Mesendoderm (in vitro differentiated cells): ENCODE results near the gene CYFIP2.

Experiments used
- DNase-seq: peaks from one replicate; pipeline ENCODE4 v3.0.0; 2013
- H2AK5ac ChIP-seq: 2 replicates; pipeline ENCODE4 v1.6.1; 2013; ENCODE audit warnings: low read length, inconsistent platforms
- H2BK120ac ChIP-seq: 2 replicates; pipeline ENCODE4 v1.6.1; 2013; ENCODE audit warnings: low read depth, mild to moderate bottlenecking, low read length, moderate library complexity, mixed read lengths
- H2BK15ac ChIP-seq: replicated peaks from 2 replicates; pipeline ENCODE4 v1.6.1; 2013; ENCODE audit warnings: low read depth, mild to moderate bottlenecking, moderate library complexity
- H2BK5ac ChIP-seq: 2 replicates; pipeline ENCODE4 v1.6.1; 2013; ENCODE audit warnings: low read length, inconsistent platforms
- H3K18ac ChIP-seq: 2 replicates; pipeline ENCODE4 v1.6.1; 2013; ENCODE audit warnings: mild to moderate bottlenecking, low read length, mixed read lengths
- H3K23ac ChIP-seq: one replicate; pipeline ENCODE4 v1.6.1; 2013; ENCODE audit warnings: low read length
- H3K27ac ChIP-seq: 2 replicates; pipeline ENCODE4 v1.5.1; 2013; ENCODE audit warnings: low read depth, mild to moderate bottlenecking, inconsistent platforms, low read length, moderate library complexity
- H3K27me3 ChIP-seq: 2 replicates; pipeline ENCODE4 v1.6.1; 2013; ENCODE audit warnings: low read length, control low read depth, mild to moderate bottlenecking, inconsistent platforms; ENCODE audit not compliant: insufficient read depth, poor library complexity
- H3K36me3 ChIP-seq: 2 replicates; pipeline ENCODE4 v1.6.1; 2013; ENCODE audit warnings: low read length, inconsistent platforms; ENCODE audit not compliant: control insufficient read depth, insufficient read depth
- H3K4ac ChIP-seq: one replicate; pipeline ENCODE4 v1.6.1; 2013; ENCODE audit warnings: low read depth, mild to moderate bottlenecking, low read length, moderate library complexity
- H3K4me1 ChIP-seq: 2 replicates; pipeline ENCODE4 v1.6.1; 2013; ENCODE audit warnings: low read depth, low read length, inconsistent platforms; ENCODE audit not compliant: control insufficient read depth
- H3K4me2 ChIP-seq: 2 replicates; pipeline ENCODE4 v1.6.1; 2013; ENCODE audit warnings: low read length
- H3K4me3 ChIP-seq: 2 replicates; pipeline ENCODE4 v1.5.1; 2013; ENCODE audit warnings: mild to moderate bottlenecking, low read length
- H3K56ac ChIP-seq: one replicate; pipeline ENCODE4 v1.6.1; 2013; ENCODE audit warnings: low read length
- H3K79me1 ChIP-seq: 2 replicates; pipeline ENCODE4 v1.6.1; 2013; ENCODE audit warnings: low read length, inconsistent platforms
- H3K79me2 ChIP-seq: 2 replicates; pipeline ENCODE4 v1.6.1; 2013; ENCODE audit warnings: mild to moderate bottlenecking, low read length; ENCODE audit not compliant: control insufficient read depth, insufficient read depth
- H3K9ac ChIP-seq: 2 replicates; pipeline ENCODE4 v1.6.1; 2013; ENCODE audit warnings: low read length, inconsistent platforms
- H4K5ac ChIP-seq: one replicate; pipeline ENCODE4 v1.6.1; 2013; ENCODE audit warnings: low read length
- H4K8ac ChIP-seq: one replicate; pipeline ENCODE4 v1.6.1; 2013; ENCODE audit warnings: low read depth, mild to moderate bottlenecking, control low read depth, low read length, moderate library complexity
- WGBS: extraction: QIAGEN DNeasy Blood & Tissue Kit; methylation state at CpG from one replicate; pipeline ENCODE4 v1.1.7; 2013; ENCODE audit warnings: low lambda C conversion rate, missing lambda C conversion rate; ENCODE audit not compliant: insufficient coverage; ENCODE audit errors: extremely low coverage; 5-methylcytosine and 5-hydroxymethylcytosine counted together

Gene CYFIP2

DNA sequence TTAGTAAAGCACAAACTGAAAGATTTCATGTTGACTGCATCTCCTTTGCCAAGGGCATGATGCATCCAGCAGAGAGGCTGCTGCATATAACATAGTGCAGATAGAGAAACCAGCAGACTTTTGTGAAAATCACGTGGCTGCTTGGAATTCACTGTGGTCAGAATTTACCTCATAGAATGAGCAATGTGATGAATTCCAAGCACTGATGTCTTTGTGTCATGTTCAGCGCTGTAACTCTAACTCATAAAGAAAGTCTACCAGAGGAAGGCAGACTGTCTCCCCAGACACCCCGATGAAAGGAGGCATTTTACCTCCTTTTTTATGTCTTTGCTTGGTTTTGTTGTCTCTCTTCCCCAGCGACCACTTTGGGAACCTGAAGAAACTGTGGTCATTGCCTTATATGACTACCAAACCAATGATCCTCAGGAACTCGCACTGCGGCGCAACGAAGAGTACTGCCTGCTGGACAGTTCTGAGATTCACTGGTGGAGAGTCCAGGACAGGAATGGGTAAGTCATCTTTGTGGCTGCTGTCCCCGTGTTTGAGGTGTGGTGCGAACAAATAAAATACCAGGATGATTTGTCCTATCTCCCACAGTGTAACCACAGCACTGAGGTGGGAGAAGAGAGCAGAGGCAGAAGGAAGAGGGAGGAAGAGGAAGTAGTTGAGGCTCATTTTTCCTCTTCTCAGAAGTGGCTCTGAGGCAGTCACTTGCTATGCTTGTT, 43.3 kb upstream of the CYFIP2 start:
- Histone ChIP-seq H3K27ac (no peak overlapping the region), H3K56ac (no peak overlapping the region), H3K4me1 (no peaks in the 10 kb centered on the region), H3K4ac (no peak overlapping the region), H3K36me3 (no peaks in the 10 kb centered on the region), H3K9ac (no peak overlapping the region), H2BK15ac (no peak overlapping the region), H2BK120ac (no peak overlapping the region), H3K27me3 (no peaks in the 10 kb centered on the region), H3K79me2 (no peaks in the 10 kb centered on the region), H3K23ac (no peak overlapping the region), H3K4me3 (no peak overlapping the region), H3K4me2 (no peak overlapping the region), H4K5ac (no peak overlapping the region), H3K79me1 (no peaks in the 10 kb centered on the region), H2AK5ac (no peak overlapping the region), H4K8ac (no peak overlapping the region), H2BK5ac (no peak overlapping the region), H3K18ac (no peak overlapping the region)
- no peak for DNase-seq
- WGBS: no CpG with 5 or more reads among the region's 10 CpGs

DNA sequence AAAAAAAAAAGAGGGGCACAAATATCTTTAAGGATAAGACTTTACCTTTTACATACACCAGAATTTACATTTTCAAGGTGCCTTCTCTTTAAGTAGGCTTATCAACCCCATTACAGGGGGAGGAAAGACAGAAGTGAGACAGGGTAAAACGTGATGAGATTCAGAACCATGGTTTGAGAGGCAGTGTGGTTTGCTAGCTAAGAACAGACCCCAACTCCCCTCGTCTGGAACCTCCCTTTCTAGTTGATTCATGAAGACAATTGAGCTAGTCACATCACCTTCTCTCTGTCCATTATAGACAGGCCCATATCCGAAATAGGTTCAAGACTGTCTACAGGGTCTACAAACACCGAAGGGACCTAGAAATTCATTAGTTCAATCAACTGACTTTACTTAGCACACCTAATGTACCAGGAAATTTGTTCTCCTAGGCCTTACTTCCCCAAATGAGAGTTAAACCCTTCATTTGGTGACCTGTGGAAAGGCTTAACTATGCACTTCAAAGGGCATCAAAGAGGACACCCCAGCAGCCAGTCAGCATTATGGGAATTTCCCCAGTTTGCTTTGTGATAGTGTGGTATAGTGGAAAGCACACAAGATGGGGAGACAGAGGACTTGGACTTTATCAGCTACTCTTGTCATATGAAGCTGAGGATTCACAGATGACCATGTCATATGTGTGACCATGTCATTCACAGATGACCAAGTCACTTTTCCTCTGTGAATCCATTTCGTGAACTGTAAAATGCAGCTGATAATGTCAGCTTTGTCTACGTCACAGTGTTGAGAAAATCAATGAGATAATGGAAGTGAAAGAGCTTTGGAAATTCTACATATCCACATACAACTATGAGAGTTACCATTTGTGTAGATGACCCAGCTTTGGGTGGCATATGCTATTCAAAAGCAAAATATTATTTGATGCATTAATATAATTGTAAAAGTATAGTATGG, 40.2 kb upstream of the CYFIP2 start:
- no peaks in the 10 kb centered on the region for H3K27me3 ChIP-seq
- no CpG with 5 or more reads among the region's 6 CpGs for whole genome bisulfite sequencing
- no peak overlapping the region for H4K8ac ChIP-seq

DNA sequence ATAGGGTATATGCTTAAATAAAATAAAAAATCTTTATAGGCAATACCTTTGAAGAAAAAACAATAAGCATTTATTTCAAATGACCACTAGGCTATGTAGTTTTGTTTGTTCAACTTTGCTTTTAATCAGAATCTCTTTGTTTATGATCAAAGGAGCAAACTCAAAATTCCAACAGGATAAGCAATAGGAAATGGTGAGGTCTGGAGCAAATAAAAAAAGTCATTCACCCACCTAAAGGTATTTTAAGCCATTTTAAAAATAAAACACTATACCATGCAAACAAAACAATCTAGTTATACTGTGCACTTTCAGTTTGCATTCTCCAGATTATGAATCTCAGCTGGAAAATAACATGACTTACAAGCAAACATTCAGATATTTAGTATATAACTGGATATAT, 35.3 kb upstream of the CYFIP2 start:
- no peaks in the 10 kb centered on the region for H3K79me1 ChIP-seq
- H3K27ac ChIP-seq: no peak overlapping the region
- no peaks in the 10 kb centered on the region for H3K79me2 ChIP-seq
- no peak overlapping the region for H3K9ac ChIP-seq
- H4K8ac ChIP-seq: no peak overlapping the region
- no peak overlapping the region for H3K4ac ChIP-seq
- H3K23ac ChIP-seq: no peak overlapping the region
- no peak overlapping the region for H3K18ac ChIP-seq
- H2BK15ac ChIP-seq: no peak overlapping the region
- H3K4me1 ChIP-seq: no peaks in the 10 kb centered on the region
- no peak overlapping the region for H2AK5ac ChIP-seq
- no peak overlapping the region for H2BK120ac ChIP-seq
- no peaks in the 10 kb centered on the region for H3K27me3 ChIP-seq
- H2BK5ac ChIP-seq: no peak overlapping the region
- no peak for DNase-seq
- H3K36me3 ChIP-seq: no peaks in the 10 kb centered on the region
- no peak overlapping the region for H4K5ac ChIP-seq
- no peak overlapping the region for H3K4me2 ChIP-seq
- no peak overlapping the region for H3K56ac ChIP-seq
- no peak overlapping the region for H3K4me3 ChIP-seq

More for the DNA sequence above, 40.2 kb upstream of the CYFIP2 start:
- Histone ChIP-seq H2BK15ac (no peak overlapping the region), H3K4ac (no peak overlapping the region), H2BK120ac (no peak overlapping the region), H3K79me2 (no peaks in the 10 kb centered on the region), H3K4me1 (no peaks in the 10 kb centered on the region), H2AK5ac (no peak overlapping the region), H2BK5ac (no peak overlapping the region), H3K79me1 (no peaks in the 10 kb centered on the region), H3K27ac (no peak overlapping the region), H3K4me3 (no peak overlapping the region), H4K5ac (no peak overlapping the region), H3K36me3 (no peaks in the 10 kb centered on the region), H3K4me2 (no peak overlapping the region), H3K56ac (no peak overlapping the region), H3K18ac (no peak overlapping the region), H3K9ac (no peak overlapping the region), H3K23ac (no peak overlapping the region)
- DNase-seq: no peak

DNA sequence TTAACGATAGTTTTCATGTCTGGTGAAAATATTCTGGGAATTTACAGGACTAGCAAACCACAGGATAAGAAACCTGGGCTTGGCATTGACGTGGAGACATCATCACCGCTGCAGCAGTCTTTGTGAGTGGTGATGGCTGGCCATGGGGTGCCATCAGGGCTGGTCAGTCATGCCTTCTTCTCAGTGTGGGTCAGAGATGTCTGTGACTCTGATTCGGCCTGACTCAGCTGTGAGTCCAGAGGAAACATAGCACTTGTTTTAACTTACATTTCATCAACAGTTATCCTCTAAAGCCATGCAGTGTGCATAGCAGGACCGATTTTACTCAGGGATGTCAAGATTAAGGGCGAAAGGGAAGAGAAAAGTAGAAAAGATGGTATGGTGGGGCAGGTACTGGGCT, 33.2 kb upstream of the CYFIP2 start:
- Histone ChIP-seq H3K4ac (no peak overlapping the region), H3K27ac (no peak overlapping the region), H2BK15ac (no peak overlapping the region), H3K4me1 (no peaks in the 10 kb centered on the region), H2AK5ac (no peak overlapping the region), H3K9ac (no peak overlapping the region), H3K79me2 (no peaks in the 10 kb centered on the region), H3K79me1 (no peaks in the 10 kb centered on the region), H4K5ac (no peak overlapping the region), H4K8ac (no peak overlapping the region), H3K4me3 (no peak overlapping the region), H3K4me2 (no peak overlapping the region), H2BK5ac (no peak overlapping the region), H3K27me3 (no peaks in the 10 kb centered on the region), H3K23ac (no peak overlapping the region), H3K18ac (no peak overlapping the region), H3K56ac (no peak overlapping the region), H3K36me3 (no peaks in the 10 kb centered on the region), H2BK120ac (no peak overlapping the region)
- no CpG with 5 or more reads among the region's 6 CpGs for WGBS
- DNase-seq: no peak

DNA sequence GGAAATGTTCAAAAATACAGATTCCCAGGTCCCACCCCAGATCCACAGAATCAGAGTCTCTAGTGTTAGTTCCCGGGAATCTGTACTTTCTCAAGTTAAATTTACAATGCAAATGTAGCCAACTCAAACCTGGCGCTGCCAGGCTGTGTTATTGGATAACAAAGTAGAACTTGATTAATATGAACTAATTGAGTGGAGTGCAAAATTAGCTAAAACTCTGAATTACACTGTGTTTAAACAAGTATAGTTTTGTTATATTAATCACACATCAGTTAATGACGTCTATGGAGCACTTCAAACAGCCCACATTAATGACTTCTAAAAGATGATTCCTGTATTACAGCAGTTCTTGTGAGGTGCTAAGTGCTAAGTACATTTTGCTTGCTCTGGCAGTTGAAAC, 32.4 kb upstream of the CYFIP2 start:
- H3K23ac ChIP-seq: no peak overlapping the region
- DNase-seq: no peak
- WGBS: no CpG with 5 or more reads among the region's 3 CpGs

More for the DNA sequence above, 32.4 kb upstream of the CYFIP2 start:
- Histone ChIP-seq H3K27ac (no peak overlapping the region), H3K36me3 (no peaks in the 10 kb centered on the region), H3K79me2 (no peaks in the 10 kb centered on the region), H3K4ac (no peak overlapping the region), H4K5ac (no peak overlapping the region), H4K8ac (no peak overlapping the region), H2AK5ac (no peak overlapping the region), H3K9ac (no peak overlapping the region), H3K4me2 (no peak overlapping the region), H3K56ac (no peak overlapping the region), H2BK120ac (no peak overlapping the region), H3K18ac (no peak overlapping the region), H2BK5ac (no peak overlapping the region), H2BK15ac (no peak overlapping the region), H3K4me1 (no peaks in the 10 kb centered on the region), H3K27me3 (no peaks in the 10 kb centered on the region), H3K79me1 (no peaks in the 10 kb centered on the region), H3K4me3 (no peak overlapping the region)
